GM12878 (cell line): Measurements from ENCODE around the gene RNMT. TPM values are rescaled to one million over a fixed set of nuclear protein-coding genes. Genes with fewer than 3 reads are reported as not detected.

Experiments
- ATAC-seq: fragments of 200-7000 bp; cut with Tn5 transposase; 3 replicates; pipeline ENCODE4 v1.9.1; 2020; ENCODE audit warnings: mild to moderate bottlenecking, moderate library complexity
- BruUV-seq: library from RNA; stranded (reverse); fragments of 400-500 nt; replicated peaks from 2 replicates; lab custom pipeline; 2021; lab: Mats Ljungman, UMichigan
- CTCF ChIA-PET: fragments of 300-600 bp; sonication (Branson Sonifier 250); formaldehyde crosslinking; extraction: SDS; loops from one replicate; lab custom pipeline; 2021; ENCODE audit warnings: inconsistent platforms; lab: Yijun Ruan, JAX
- POLR2A ChIA-PET: fragments of 350-600 bp; formaldehyde crosslinking; extraction: SDS; loops from one replicate; lab custom pipeline; 2021; ENCODE audit warnings: inconsistent platforms; lab: Charles Lee
- RAD21 ChIA-PET: fragments of 300-600 bp; sonication (Branson Sonifier 250); formaldehyde crosslinking; loops from one replicate; lab custom pipeline; 2023; ENCODE audit warnings: antibody characterized with exemption; ENCODE audit not compliant: unreplicated experiment; lab: Charles Lee
- SMC1A ChIA-PET: fragments of 300-600 bp; sonication (Branson Sonifier 250); formaldehyde crosslinking; loops from one replicate; lab custom pipeline; 2023; ENCODE audit not compliant: unreplicated experiment, uncharacterized antibody; lab: Charles Lee
- DNase-seq: peaks from one replicate; pipeline ENCODE4 v3.0.0-alpha.2; 2011; ENCODE audit warnings: low read depth, low spot score
- FAIRE-seq: peaks from 3 replicates; lab custom pipeline; 2011; peaks lifted over from hg19 to GRCh38; lab: Jason Lieb, UNC
- H2AFZ ChIP-seq: 2 replicates; pipeline ENCODE4 v1.6.0; 2011; ENCODE audit warnings: low read depth, low read length, control low read depth; ENCODE audit not compliant: control insufficient read depth
- H3K27ac ChIP-seq: 2 replicates; pipeline ENCODE4 v1.5.1; 2011; ENCODE audit warnings: control low read depth; ENCODE audit not compliant: control insufficient read depth, insufficient read depth
- H3K27me3 ChIP-seq, 2 experiments: replicated peaks in 1 of 2; 2 replicates each; pipeline versions ENCODE4 v1.6.0 to v1.6.1; 2011; ENCODE audit warnings: low read length in 1 of 2; ENCODE audit not compliant: control insufficient read depth in 2 of 2, insufficient read depth in 2 of 2
- H3K36me3 ChIP-seq, 2 experiments: 2 replicates each; pipeline ENCODE4 v1.5.1; 2011; ENCODE audit warnings: low read length in 1 of 2; ENCODE audit not compliant: control insufficient read depth in 2 of 2, insufficient read depth in 2 of 2
- H3K4me1 ChIP-seq: 2 replicates; pipeline ENCODE4 v1.6.1; 2011; ENCODE audit warnings: mild to moderate bottlenecking, low read length, moderate library complexity, mixed read lengths; ENCODE audit not compliant: control insufficient read depth, insufficient read depth
- H3K4me2 ChIP-seq: 2 replicates; pipeline ENCODE4 v1.6.0; 2011; ENCODE audit warnings: control low read depth; ENCODE audit not compliant: control insufficient read depth, insufficient read depth
- H3K4me3 ChIP-seq: fragments of 200-600 bp; sonication (generic); 2 replicates; pipeline ENCODE4 v1.5.1; 2016
- H3K79me2 ChIP-seq: 2 replicates; pipeline ENCODE4 v1.6.0; 2011; ENCODE audit warnings: low read length; ENCODE audit not compliant: control insufficient read depth, insufficient read depth
- H3K9ac ChIP-seq: 2 replicates; pipeline ENCODE4 v1.8.0; 2011; ENCODE audit warnings: low read length, control low read depth, mixed read lengths; ENCODE audit not compliant: control insufficient read depth, insufficient read depth
- H3K9me3 ChIP-seq: replicated peaks from 3 replicates; pipeline ENCODE4 v1.5.1; 2011; ENCODE audit warnings: mild to moderate bottlenecking, low read length; ENCODE audit not compliant: control insufficient read depth, insufficient read depth
- H4K20me1 ChIP-seq: 2 replicates; pipeline ENCODE4 v1.6.0; 2011; ENCODE audit not compliant: control insufficient read depth, insufficient read depth
- BCL11A ChIP-seq: IDR thresholded peaks from 2 replicates; pipeline ENCODE4 v1.6.1; 2011; ENCODE audit warnings: low read depth, low read length
- BHLHE40 ChIP-seq, 2 experiments: fragments of 450-650 bp in 1 of 2; IDR thresholded peaks; 2 replicates each; pipeline ENCODE4 v1.6.1; 2011 to 2017; ENCODE audit warnings: low read depth in 2 of 2, borderline replicate concordance in 1 of 2, improper control_type of control experiment in 1 of 2, low read length in 1 of 2, mild to moderate bottlenecking in 1 of 2
- EZH2 ChIP-seq: IDR thresholded peaks from 2 replicates; pipeline ENCODE4 v1.6.1; 2012; ENCODE audit warnings: low read depth, mild to moderate bottlenecking, control low read depth, inconsistent platforms, low read length, borderline replicate concordance; ENCODE audit not compliant: control insufficient read depth
- GATAD2B ChIP-seq: fragments of 450-650 bp; conservative IDR thresholded peaks from 2 replicates; pipeline ENCODE4 v1.6.1; 2017; ENCODE audit warnings: low read depth, mild to moderate bottlenecking, moderate library complexity
- JUND ChIP-seq: IDR thresholded peaks from 2 replicates; pipeline ENCODE4 v1.6.1; 2012; ENCODE audit warnings: low read depth, mild to moderate bottlenecking, low read length, improper control_type of control experiment, moderate library complexity
- MYB ChIP-seq: fragments of 150-350 bp; IDR thresholded peaks from 2 replicates; pipeline ENCODE4 v1.6.1; 2014; ENCODE audit warnings: mild to moderate bottlenecking, low read depth, low read length, borderline replicate concordance
- PAX8 ChIP-seq: fragments of 450-650 bp; IDR thresholded peaks from 2 replicates; pipeline ENCODE4 v1.6.1; 2017; ENCODE audit warnings: mild to moderate bottlenecking, moderate library complexity
- PML ChIP-seq: IDR thresholded peaks from 2 replicates; pipeline ENCODE4 v1.6.1; 2012; ENCODE audit warnings: low read length, inconsistent platforms
- USF1 ChIP-seq: IDR thresholded peaks from 2 replicates; pipeline ENCODE4 v1.6.1; 2011; ENCODE audit warnings: borderline replicate concordance, low read depth, mild to moderate bottlenecking, moderate library complexity, mixed read lengths, low read length; ENCODE audit not compliant: insufficient read depth; ENCODE audit errors: extremely low read length
- USF2 ChIP-seq: IDR thresholded peaks from 2 replicates; pipeline ENCODE4 v1.6.1; 2011; ENCODE audit warnings: low read depth, low read length, improper control_type of control experiment, borderline replicate concordance
- ZNF207 ChIP-seq: fragments of 450-650 bp; IDR thresholded peaks from 2 replicates; pipeline ENCODE4 v1.6.1; 2014; ENCODE audit warnings: antibody characterized with exemption, mild to moderate bottlenecking, borderline replicate concordance
- WGBS: methylation state at CpG from one replicate; pipeline ENCODE4 v1.1.6; 2016; ENCODE audit warnings: low lambda C conversion rate; ENCODE audit not compliant: insufficient replicate concordance, insufficient coverage; ENCODE audit errors: missing lambda C conversion rate; 5-methylcytosine and 5-hydroxymethylcytosine counted together
- in situ Hi-C: fragments of 300-500 bp; cut with MboI; formaldehyde crosslinking; loops from 9 replicates; pipeline ENCODE4 v1.14.3; 2018; ENCODE audit warnings: mixed read lengths
- intact Hi-C: fragments of 100-400 bp; cut with micrococcal nuclease; formaldehyde crosslinking; loops from one replicate; pipeline ENCODE4 v1.14.2; 2022; ENCODE audit not compliant: unreplicated experiment
- polyA plus RNA-seq, 11 experiments: library from polyadenylated mRNA; depleted of rRNA in 4 of 11; unstranded in 6 of 11; stranded (reverse) in 5 of 11; fragments of >200 nt; fragmentation: Nextera tagmentation in 4 of 11; fragmentation: Illumina TruSeq in 1 of 11; extraction: Ambion mirVana in 4 of 11; extraction: Trizol in 1 of 11; gene quantifications; 1 replicate in 1 of 11; 2 replicates in 10 of 11; pipeline versions ENCODE4 v1.2.1 to v1.2.3, GENCODE V29; 2011 to 2016; ENCODE audit warnings: inconsistent platforms in 2 of 11, missing spikeins in 2 of 11, low read depth in 1 of 11
- total RNA-seq, 4 experiments: library from RNA; depleted of rRNA in 3 of 4; stranded (reverse); fragments of >200 nt in 3 of 4; fragmentation: Illumina TruSeq in 1 of 4; extraction: Trizol in 1 of 4; gene quantifications; 2 replicates each; pipeline versions ENCODE4 v1.2.1 to v1.2.3, GENCODE V29; 2013 to 2021
- TF ChIP-seq, protein P1 (sequence below): fragments of 450-650 bp; IDR thresholded peaks from 2 replicates; pipeline ENCODE4 v1.6.1; 2017; ENCODE audit warnings: mild to moderate bottlenecking

Gene RNMT
- total and polyA plus RNA-seq, 10 of the 15 experiments (the other 5 are each of a cell fraction or from before 2014, with no cell fraction given) = 18.1 to 63.2 (median 38.8) TPM

- H3K4me2 ChIP-seq = no peak overlapping the region
- H3K79me2 ChIP-seq = no peaks in the 10 kb centered on the region
- H3K4me1 ChIP-seq = no peaks in the 10 kb centered on the region
- intact Hi-C loops (no loop called here), in situ Hi-C loops (no loop called here)
- H3K9ac ChIP-seq = no peak overlapping the region
- no peaks in the 10 kb centered on the region for H3K36me3 ChIP-seq
- BruUV-seq = no TSS peak
- H4K20me1 ChIP-seq = no peaks in the 10 kb centered on the region
- TF ChIP-seq BHLHE40 (IDR thresholded peaks at IDR 0.05; ENCODE audit: borderline replicate concordance in 1 of 2, low read depth in 2 of 2, low read length in 1 of 2) (no peak), PML (no peak), PAX8 (no peak), USF1 (no peak), USF2 (no peak), BCL11A (no peak), JUND (no peak), EZH2 (no peak), ZNF207 (no peak), GATAD2B (no peak), MYB (no peak)
- TF ChIP-seq, protein P1, sequence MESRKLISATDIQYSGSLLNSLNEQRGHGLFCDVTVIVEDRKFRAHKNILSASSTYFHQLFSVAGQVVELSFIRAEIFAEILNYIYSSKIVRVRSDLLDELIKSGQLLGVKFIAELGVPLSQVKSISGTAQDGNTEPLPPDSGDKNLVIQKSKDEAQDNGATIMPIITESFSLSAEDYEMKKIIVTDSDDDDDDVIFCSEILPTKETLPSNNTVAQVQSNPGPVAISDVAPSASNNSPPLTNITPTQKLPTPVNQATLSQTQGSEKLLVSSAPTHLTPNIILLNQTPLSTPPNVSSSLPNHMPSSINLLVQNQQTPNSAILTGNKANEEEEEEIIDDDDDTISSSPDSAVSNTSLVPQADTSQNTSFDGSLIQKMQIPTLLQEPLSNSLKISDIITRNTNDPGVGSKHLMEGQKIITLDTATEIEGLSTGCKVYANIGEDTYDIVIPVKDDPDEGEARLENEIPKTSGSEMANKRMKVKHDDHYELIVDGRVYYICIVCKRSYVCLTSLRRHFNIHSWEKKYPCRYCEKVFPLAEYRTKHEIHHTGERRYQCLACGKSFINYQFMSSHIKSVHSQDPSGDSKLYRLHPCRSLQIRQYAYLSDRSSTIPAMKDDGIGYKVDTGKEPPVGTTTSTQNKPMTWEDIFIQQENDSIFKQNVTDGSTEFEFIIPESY = no peak
- TF ChIP-seq, all 136 proteins: peak for 0
- FAIRE-seq (no peak), DNase-seq (no peak), ATAC-seq (no peak)
- Histone ChIP-seq H2AFZ (no peak overlapping the region), H3K27me3 (peaks cover 3 to 7% of the 10 kb centered on the region in 2 experiments; a peak in 2 of 4 replicates), H3K27ac (no peak overlapping the region), H3K9me3 (no peaks in the 10 kb centered on the region), H3K4me3 (no peak overlapping the region)
- RAD21 ChIA-PET = no interaction called here
- WGBS = 43% methylated on average over 11 of the region's 11 CpGs
- POLR2A ChIA-PET = no interaction called here
- SMC1A ChIA-PET = no interaction called here
- CTCF ChIA-PET = no interaction called here
Observed at GRCh38 chr18:13799396-13799795, 72.9 kb downstream of the RNMT start.
